Stromal cell of bone marrow (primary cell): ENCODE results near the gene STAG1.

ENCODE experiments used
- DNase-seq: peaks from one replicate; pipeline ENCODE4 v3.0.0-alpha.2; 2012; ENCODE audit warnings: low read depth

STAG1 gene

DNA sequence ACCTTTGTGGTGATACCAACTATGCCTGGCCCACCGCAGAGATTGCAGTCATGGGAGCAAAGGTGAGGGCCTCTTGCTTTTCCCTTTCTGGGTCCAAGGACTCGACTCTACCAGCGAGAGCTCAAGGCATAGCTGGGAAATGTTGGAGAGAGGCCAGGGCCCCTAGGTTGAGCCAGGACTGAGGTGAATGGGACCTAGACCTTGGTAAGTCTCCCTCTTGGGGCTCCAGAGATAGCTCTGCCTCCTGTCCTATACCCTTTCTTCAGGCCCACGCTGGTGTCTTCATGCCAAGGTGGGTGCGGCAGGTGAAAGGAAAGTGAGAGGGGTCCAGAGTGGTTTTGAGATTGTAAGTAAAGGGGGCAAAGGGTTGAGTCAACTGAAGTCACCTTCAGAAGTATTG lies 424.5 kb downstream of the STAG1 start:
- no peak for DNase-seq

GRCh38 chr3:136326316-136326715 lies 425.9 kb downstream of the STAG1 start:
- DNase-seq: no peak

DNA sequence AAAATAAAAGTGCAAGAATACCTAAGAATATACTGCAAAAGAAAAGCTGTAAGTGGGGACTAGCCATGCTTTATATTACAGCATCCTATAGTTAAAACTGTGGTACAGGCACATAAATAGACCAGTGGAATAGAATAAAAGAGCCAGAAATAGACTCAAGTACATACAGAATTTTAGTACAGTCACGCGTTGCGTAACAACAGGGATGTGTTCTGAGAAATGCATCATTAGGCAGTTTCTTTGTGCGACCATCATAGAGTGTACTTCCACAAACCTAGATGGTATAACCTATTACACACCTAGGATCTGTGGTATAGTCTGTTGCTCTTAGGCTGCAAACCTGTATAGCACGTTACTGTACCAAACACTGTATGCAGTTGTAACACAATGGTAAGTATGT lies 440.2 kb downstream of the STAG1 start:
- no peak for DNase-seq

- DNase-seq: no peak
Measured at GRCh38 chr3:136311261-136311660, 440.9 kb downstream of the STAG1 start.

- peak; percentile 36 for DNase-seq
Measured at GRCh38 chr3:136305879-136306278, 446.3 kb downstream of the STAG1 start.

- no peak for DNase-seq
Measured at GRCh38 chr3:136300444-136300843, 451.7 kb downstream of the STAG1 start.

DNA sequence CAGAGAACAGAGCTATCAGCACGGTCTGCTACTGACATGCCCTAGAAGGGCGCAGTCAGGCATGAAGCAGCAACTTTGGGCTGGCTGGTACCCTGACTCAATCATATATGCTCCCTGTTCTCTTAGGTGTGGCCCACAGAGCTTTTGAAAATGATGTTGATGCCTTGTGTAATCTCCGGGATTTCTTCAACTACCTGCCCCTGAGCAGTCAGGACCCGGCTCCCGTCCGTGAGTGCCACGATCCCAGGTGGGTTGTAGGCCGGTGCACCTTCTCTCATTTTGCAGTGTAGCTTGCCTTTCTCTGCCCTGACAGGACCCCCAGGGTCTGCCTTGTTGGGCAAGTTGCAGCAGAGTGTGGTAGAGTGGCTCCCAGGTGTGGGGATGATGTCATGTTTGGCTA lies 454.4 kb downstream of the STAG1 start:
- no peak for DNase-seq

- DNase-seq: no peak
Measured at GRCh38 chr3:136296960-136297359, 455.2 kb downstream of the STAG1 start.

DNA sequence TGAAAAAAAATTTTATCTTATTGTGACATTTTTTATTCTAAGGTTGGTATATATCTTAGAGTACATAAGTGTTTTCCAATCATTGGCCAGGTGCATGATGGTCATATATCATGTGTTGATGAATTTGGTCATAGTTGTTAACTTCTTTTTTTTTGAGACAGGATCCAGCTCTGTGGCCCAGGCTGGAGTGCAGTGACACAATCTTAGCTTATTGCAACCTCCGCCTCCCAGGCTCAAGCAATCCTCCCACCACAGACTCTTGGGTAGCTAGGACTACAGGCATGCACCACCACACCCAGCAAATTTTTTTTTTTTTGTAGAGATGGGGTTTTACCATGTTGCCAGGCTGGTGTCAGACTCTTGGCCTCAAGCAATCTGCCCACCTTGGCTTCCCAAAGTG lies 458.0 kb downstream of the STAG1 start:
- no peak for DNase-seq

DNA sequence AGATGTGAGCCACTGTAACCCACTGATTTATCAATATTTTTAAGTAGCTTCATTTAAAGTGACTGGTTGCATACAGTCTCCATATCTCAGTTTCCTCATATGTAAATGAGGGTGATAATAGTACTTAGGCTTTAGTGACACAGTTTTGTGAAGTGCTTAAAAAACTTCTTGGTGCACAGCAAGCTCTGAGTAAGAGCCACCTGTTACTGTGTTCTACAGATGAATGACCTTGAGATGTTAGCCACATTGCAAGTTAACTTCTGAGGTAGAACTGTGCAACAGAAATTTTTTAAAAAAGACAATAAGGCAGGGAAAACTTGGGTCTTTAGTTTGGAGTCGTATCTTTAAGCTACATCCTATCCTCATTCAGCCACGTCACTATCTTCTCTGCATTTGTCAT lies 458.9 kb downstream of the STAG1 start:
- DNase-seq: no peak

DNA sequence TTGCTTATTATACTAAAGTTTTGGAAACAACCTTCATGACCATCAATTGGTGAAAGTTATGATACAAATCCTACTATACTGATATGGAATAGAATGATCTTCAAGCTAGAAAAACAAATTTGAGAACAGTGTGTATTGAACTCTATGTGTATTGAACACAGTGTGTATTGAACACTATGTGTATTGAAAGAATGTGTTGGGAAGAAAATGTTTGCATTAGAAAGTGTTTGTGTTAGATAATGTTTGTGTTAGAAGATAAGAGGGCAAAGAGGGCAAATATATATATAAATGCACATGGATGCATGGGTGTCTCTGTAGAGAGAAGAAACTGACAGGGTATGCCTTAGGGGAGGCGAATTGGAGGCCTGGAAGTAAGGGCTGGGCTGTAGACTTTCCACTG lies 459.7 kb downstream of the STAG1 start:
- DNase-seq: no peak

- DNase-seq: no peak
Measured at GRCh38 chr3:136291302-136291701, 460.9 kb downstream of the STAG1 start.
